ENCODE results near the gene PKMYT1. TPM values are rescaled to one million over a fixed set of nuclear protein-coding genes. Genes with fewer than 3 reads are reported as not detected.

Gene PKMYT1
- total RNA-seq, 2 experiments from 2014 or later, result 104 to 195 TPM

DNA sequence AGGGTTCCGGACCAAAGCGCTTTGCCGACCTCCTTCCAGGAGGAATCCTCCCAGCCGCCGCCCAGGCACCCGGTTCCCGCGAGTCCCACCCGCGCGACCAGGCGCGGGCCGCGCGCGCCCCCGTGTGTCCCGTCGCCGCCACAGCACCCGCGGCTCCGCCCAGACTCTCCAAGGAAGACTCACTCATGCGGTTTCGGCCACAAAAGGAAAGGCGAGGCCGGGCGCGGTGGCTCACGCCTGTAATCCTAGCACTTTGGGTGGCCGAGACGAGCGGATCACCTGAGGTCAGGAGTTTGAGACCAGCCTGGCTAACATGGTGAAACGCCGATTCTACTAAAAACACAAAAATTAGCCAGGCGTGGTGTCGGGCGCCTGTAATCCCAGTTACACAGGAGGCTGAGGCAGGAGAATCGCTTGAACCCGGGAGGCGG lies 3.5 kb upstream of the PKMYT1 start:
- no peak for TF ChIP-seq EZH2phosphoT487 (IDR thresholded peaks at IDR 0.05; ENCODE audit: borderline replicate concordance, low read depth, low read length)
- TF ChIP-seq, protein P1, sequence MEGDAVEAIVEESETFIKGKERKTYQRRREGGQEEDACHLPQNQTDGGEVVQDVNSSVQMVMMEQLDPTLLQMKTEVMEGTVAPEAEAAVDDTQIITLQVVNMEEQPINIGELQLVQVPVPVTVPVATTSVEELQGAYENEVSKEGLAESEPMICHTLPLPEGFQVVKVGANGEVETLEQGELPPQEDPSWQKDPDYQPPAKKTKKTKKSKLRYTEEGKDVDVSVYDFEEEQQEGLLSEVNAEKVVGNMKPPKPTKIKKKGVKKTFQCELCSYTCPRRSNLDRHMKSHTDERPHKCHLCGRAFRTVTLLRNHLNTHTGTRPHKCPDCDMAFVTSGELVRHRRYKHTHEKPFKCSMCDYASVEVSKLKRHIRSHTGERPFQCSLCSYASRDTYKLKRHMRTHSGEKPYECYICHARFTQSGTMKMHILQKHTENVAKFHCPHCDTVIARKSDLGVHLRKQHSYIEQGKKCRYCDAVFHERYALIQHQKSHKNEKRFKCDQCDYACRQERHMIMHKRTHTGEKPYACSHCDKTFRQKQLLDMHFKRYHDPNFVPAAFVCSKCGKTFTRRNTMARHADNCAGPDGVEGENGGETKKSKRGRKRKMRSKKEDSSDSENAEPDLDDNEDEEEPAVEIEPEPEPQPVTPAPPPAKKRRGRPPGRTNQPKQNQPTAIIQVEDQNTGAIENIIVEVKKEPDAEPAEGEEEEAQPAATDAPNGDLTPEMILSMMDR (conservative IDR thresholded peaks at IDR 0.05; ENCODE audit: low read length), result peak; percentile 90
- H3K4me2 ChIP-seq (ENCODE audit: low read length), result peak overlapping the region; percentile 84
- peaks cover 14% of the 10 kb centered on the region; the same call in 1 of the 2 replicates for H3K79me2 ChIP-seq (ENCODE audit: insufficient read depth, low read depth, low read length)
- BruUV-seq (replicated peaks), result no TSS peak
- no peaks in the 10 kb centered on the region for H3K9me2 ChIP-seq (ENCODE audit: insufficient read depth, low read length)
- H3K27ac ChIP-seq (ENCODE audit: low read depth, low read length, poor library complexity, severe bottlenecking), result no peak overlapping the region
- H3K9me3 ChIP-seq (ENCODE audit: low read length), result no peaks in the 10 kb centered on the region
- peak overlapping the region; percentile 63; the same call in 1 of the 2 replicates for H2AFZ ChIP-seq (ENCODE audit: low read length)
- ChIA-PET POLR2A (no interaction called here), CTCF (ENCODE audit: unreplicated experiment) (no interaction called here)
- H3K4me3 ChIP-seq (ENCODE audit: low read depth, low read length, poor library complexity, severe bottlenecking), result peak overlapping the region; percentile 54
- no peaks in the 10 kb centered on the region for H4K20me1 ChIP-seq (ENCODE audit: insufficient read depth, low read length)
- H3K4me1 ChIP-seq (ENCODE audit: insufficient read depth, low read length, poor library complexity, severe bottlenecking), result peaks cover 38% of the 10 kb centered on the region
- intact Hi-C loops (cut with micrococcal nuclease; ENCODE audit: unreplicated experiment), result loop anchor here (1.0 to 5.0 kb wide), 2 partner anchors 56 to 71 kb away; partner anchors contain the start of gene FLYWCH1
- peaks cover 10% of the 10 kb centered on the region for H3K36me3 ChIP-seq (ENCODE audit: insufficient read depth, low read length)
- peak; percentile 76 for DNase-seq (ENCODE audit: low spot score)

DNA sequence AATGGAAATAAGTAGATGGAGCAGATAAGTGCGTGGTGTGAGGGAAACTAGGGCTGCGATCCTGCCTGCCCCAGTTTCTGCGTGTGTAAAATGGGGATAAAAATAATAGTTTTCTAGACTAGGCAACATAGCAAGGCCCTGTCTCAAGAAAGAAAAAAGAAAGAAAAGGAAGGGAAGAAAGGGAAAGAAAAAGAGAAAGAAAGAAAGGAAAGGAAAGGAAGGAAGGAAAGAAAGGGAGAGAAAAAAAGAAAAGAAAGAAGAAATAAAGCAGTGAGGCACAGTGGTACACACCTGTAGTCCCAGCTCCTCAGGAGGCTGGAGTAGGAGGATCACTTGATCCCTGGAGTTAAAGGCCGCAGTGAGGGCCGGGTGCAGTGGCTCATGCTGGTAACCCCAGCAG lies 2.2 kb upstream of the PKMYT1 start:
- no peaks in the 10 kb centered on the region for H4K20me1 ChIP-seq (ENCODE audit: insufficient read depth, low read length)
- no peaks in the 10 kb centered on the region for H3K9me2 ChIP-seq (ENCODE audit: insufficient read depth, low read length)
- H3K4me1 ChIP-seq (ENCODE audit: insufficient read depth, low read length, poor library complexity, severe bottlenecking), result peaks cover 48% of the 10 kb centered on the region
- peaks cover 25% of the 10 kb centered on the region; the same call in 1 of the 2 replicates for H3K79me2 ChIP-seq (ENCODE audit: insufficient read depth, low read depth, low read length)
- no peak overlapping the region for H2AFZ ChIP-seq (ENCODE audit: low read length)
- no peak for DNase-seq (ENCODE audit: low spot score)
- CTCF ChIA-PET (ENCODE audit: unreplicated experiment), result interaction anchor here (0.6 kb wide), 1 partner anchor 1089 kb away, joined by 3 read pairs; no protein-coding TSS in a partner anchor
- TF ChIP-seq, protein P1 (conservative IDR thresholded peaks at IDR 0.05; ENCODE audit: low read length), result no peak
- no peak overlapping the region for H3K4me3 ChIP-seq (ENCODE audit: low read depth, low read length, poor library complexity, severe bottlenecking)
- BruUV-seq (replicated peaks), result no TSS peak
- intact Hi-C loops (cut with micrococcal nuclease; ENCODE audit: unreplicated experiment), result loop anchor here (5.0 kb wide), 1 partner anchor 70 kb away; the partner anchor contains the start of gene FLYWCH1
- H3K4me2 ChIP-seq (ENCODE audit: low read length), result peak overlapping the region; percentile 84; the same call in 1 of the 2 replicates
- no peak overlapping the region for H3K27ac ChIP-seq (ENCODE audit: low read depth, low read length, poor library complexity, severe bottlenecking)
- no peaks in the 10 kb centered on the region for H3K9me3 ChIP-seq (ENCODE audit: low read length)
- POLR2A ChIA-PET, result interaction anchor here (0.7 to 0.9 kb wide), 3 partner anchors 17 to 281 kb away, joined by 4 to 9 read pairs (median 5); no protein-coding TSS in a partner anchor
- peaks cover 21% of the 10 kb centered on the region for H3K36me3 ChIP-seq (ENCODE audit: insufficient read depth, low read length)

DNA sequence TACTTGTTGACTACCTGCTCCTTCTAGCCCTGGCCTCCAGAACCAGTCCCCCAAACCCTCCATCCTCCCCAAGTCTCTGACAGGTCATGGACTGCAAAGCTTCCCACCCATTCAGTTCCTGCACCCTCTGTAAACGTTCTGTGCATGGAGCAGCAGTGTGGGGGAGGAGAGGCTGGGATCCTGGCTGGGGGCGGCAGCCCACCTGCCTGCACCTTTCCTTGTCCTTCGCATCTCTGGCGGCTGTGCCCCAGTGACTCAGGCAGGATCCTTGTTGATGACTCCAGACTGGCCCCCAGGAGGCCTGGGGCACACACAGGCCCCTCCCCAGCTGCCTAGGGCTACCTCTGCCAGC lies 1.6 kb upstream of the PKMYT1 start:
- no peaks in the 10 kb centered on the region for H4K20me1 ChIP-seq (ENCODE audit: insufficient read depth, low read length)
- ChIA-PET POLR2A (no interaction called here), CTCF (ENCODE audit: unreplicated experiment) (interaction anchor here (0.5 kb wide), 1 partner anchor 55 kb away, joined by 3 read pairs; no protein-coding TSS in a partner anchor)
- BruUV-seq (replicated peaks), result no TSS peak
- peaks cover 26% of the 10 kb centered on the region for H3K36me3 ChIP-seq (ENCODE audit: insufficient read depth, low read length)
- peaks cover 48% of the 10 kb centered on the region for H3K4me1 ChIP-seq (ENCODE audit: insufficient read depth, low read length, poor library complexity, severe bottlenecking)
- peak overlapping the region; percentile 86; the same call in 1 of the 2 replicates for H3K4me2 ChIP-seq (ENCODE audit: low read length)
- DNase-seq (ENCODE audit: low spot score), result no peak
- no peak for TF ChIP-seq EZH2phosphoT487 (IDR thresholded peaks at IDR 0.05; ENCODE audit: borderline replicate concordance, low read depth, low read length)
- TF ChIP-seq, protein P1 (conservative IDR thresholded peaks at IDR 0.05; ENCODE audit: low read length), result no peak
- intact Hi-C loops (cut with micrococcal nuclease; ENCODE audit: unreplicated experiment), result loop anchor here (5.0 kb wide), 1 partner anchor 70 kb away; the partner anchor contains the start of gene FLYWCH1
- no peak overlapping the region for H2AFZ ChIP-seq (ENCODE audit: low read length)
- no peaks in the 10 kb centered on the region for H3K9me2 ChIP-seq (ENCODE audit: insufficient read depth, low read length)
- H3K9me3 ChIP-seq (ENCODE audit: low read length), result no peaks in the 10 kb centered on the region
- no peak overlapping the region for H3K4me3 ChIP-seq (ENCODE audit: low read depth, low read length, poor library complexity, severe bottlenecking)
- H3K79me2 ChIP-seq (ENCODE audit: insufficient read depth, low read depth, low read length), result peaks cover 27% of the 10 kb centered on the region; the same call in 1 of the 2 replicates
- no peak overlapping the region for H3K27ac ChIP-seq (ENCODE audit: low read depth, low read length, poor library complexity, severe bottlenecking)
